Measurements from ENCODE around the gene ZFYVE16.
A peak's percentile ranks its signal among the peaks of the same experiment; 100 is the strongest.
"Not testable (repeated sequence)": the region's sequence is repeated elsewhere in the genome, so short reads cannot be mapped to it uniquely, and the experiment has no call there.

ZFYVE16 gene

GRCh38 chr5:80407735-80408483 is at the start of gene ZFYVE16:
TSS of gene ZFYVE16 (plus strand) at chr5:80408064. CDS start at chr5:80434148, 26,084 bp downstream.
- peak; percentile 94 for DNase-seq (ENCODE audit: low read depth)

GRCh38 chr5:80360914-80361444 is 46.9 kb upstream of the ZFYVE16 start:
- DNase-seq (ENCODE audit: low read depth), result no peak

DNA sequence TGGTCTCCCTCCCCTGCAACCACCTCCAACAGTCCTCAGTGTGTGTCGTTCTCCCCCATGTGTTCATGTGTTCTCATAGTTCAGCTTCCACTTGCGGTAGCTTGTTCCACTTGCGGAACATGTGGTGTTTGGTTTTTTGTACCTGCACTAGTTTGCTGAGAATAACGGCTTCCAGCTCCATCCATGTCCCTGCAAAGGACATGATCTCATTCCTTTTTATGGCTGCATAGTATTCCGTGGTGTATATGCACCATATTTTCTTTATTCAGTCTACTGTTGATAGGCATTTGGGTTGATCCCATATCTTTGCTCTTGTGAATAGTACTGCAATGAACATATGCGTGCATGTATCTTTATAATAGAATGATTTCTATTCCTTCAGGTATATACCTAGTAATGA is 43.0 kb upstream of the ZFYVE16 start:
- no peak for DNase-seq (ENCODE audit: low read depth)

- no peak for DNase-seq (ENCODE audit: low read depth)
Observed at GRCh38 chr5:80368661-80369480, 39.0 kb upstream of the ZFYVE16 start.

DNA sequence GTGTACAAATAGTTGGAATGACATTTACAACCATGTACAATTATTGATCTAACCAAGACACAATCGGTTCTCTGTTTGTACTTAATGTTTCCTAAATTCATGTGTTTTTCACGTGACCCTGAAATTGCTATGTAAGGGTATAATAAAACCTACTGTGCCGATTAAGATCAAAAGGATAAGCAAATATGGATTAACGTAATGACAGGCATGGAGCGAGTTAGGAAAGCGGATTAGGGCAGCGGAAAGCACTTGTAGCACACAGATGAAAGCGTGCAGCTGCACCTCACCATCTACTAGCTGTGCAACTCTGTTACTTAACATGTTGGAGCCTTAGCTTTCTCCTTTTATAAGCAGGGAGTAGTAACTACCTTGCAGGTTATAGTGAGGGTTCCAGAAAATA is 38.3 kb upstream of the ZFYVE16 start:
- DNase-seq (ENCODE audit: low read depth), result no peak

DNA sequence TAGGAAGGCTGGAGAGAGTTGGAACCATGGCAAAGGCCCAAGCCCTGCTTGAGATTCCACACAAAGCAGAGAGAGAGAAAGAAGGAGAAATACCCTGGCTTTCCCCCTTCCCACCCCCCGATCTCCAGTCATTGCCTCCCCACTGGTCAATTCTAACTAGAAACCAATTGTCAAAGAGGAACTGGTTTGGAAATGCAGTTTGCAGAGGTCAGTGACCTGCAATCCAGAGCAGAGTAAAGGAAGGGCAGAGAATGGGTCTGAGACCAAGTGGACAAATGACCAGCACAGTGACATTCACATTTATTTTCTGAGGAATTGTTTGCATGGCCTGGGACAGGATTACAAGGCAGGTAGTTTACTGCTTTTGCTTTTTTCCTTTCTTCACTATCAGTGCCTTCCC is 37.5 kb upstream of the ZFYVE16 start:
- no peak for DNase-seq (ENCODE audit: low read depth)

- no peak for DNase-seq (ENCODE audit: low read depth)
Observed at GRCh38 chr5:80372780-80373179, 35.1 kb upstream of the ZFYVE16 start.

- no peak for DNase-seq (ENCODE audit: low read depth)
Observed at GRCh38 chr5:80374188-80374587, 33.7 kb upstream of the ZFYVE16 start.

DNA sequence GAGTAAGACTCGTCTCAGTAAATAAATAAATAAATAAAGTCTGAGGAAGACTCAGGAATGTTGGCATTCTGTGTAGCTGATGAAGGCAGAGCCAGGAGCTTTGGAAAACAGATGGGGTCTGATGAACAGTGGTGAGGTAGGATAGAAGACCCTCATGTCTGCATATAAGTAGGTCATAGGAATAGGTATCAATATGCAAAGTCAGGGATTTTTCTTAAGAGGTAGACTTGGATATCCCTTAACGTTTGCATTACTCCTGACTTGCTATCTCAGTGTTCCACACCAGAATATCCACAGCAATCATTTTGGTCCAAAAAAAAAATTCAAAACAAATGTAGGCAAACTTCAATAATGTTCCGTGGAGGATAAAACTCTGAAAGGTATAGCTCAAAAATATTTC is 31.3 kb upstream of the ZFYVE16 start:
- DNase-seq (ENCODE audit: low read depth), result no peak

- no peak for DNase-seq (ENCODE audit: low read depth)
Observed at GRCh38 chr5:80382488-80382887, 25.4 kb upstream of the ZFYVE16 start.

- DNase-seq (ENCODE audit: low read depth), result no peak
Observed at GRCh38 chr5:80387063-80387768, 20.6 kb upstream of the ZFYVE16 start.

DNA sequence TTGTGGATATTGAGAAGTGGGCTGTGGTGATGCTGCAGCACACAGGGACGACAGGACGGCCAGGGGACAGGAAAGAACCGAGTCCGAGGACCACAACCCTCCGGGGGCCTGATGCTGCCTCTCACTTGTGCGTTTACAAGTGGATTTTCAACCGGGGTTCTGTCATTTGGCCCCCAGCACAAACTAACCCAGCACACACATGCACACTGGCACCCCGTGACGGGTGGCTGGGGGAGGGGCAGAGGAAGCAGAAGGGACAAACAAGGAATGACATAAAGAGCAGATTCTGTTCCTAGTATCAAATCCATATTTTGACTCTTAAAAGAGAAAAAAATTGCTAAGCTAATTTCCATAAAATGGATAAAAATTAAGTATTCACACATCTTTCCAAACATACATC is 18.3 kb upstream of the ZFYVE16 start:
- no peak for DNase-seq (ENCODE audit: low read depth)

GRCh38 chr5:80390413-80390812 is 17.5 kb upstream of the ZFYVE16 start:
- not testable (repeated sequence) for DNase-seq (ENCODE audit: low read depth)

DNA sequence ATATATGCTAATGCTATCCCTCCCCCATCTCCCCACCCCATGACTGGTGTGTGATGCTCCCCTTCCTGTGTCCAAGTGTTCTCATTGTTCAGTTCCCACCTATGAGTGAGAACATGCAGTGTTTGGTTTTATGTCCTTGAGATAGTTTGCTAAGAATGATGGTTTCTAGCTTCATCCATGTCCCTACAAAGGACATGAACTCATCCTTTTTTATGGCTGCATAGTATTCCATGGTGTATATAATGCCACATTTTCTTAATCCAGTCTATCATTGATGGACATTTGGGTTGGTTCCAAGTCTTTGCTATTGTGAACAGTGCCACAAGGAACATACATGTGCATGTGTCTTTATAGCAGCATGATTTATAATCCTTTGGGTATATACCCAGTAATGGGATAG is 16.6 kb upstream of the ZFYVE16 start:
- DNase-seq (ENCODE audit: low read depth), result not testable (repeated sequence)

- DNase-seq (ENCODE audit: low read depth), result no peak
Observed at GRCh38 chr5:80399526-80400239, 8.2 kb upstream of the ZFYVE16 start.

GRCh38 chr5:80400368-80400767 is 7.5 kb upstream of the ZFYVE16 start:
- DNase-seq (ENCODE audit: low read depth), result not testable (repeated sequence)

GRCh38 chr5:80403782-80404181 is 4.1 kb upstream of the ZFYVE16 start:
- DNase-seq (ENCODE audit: low read depth), result no peak

DNA sequence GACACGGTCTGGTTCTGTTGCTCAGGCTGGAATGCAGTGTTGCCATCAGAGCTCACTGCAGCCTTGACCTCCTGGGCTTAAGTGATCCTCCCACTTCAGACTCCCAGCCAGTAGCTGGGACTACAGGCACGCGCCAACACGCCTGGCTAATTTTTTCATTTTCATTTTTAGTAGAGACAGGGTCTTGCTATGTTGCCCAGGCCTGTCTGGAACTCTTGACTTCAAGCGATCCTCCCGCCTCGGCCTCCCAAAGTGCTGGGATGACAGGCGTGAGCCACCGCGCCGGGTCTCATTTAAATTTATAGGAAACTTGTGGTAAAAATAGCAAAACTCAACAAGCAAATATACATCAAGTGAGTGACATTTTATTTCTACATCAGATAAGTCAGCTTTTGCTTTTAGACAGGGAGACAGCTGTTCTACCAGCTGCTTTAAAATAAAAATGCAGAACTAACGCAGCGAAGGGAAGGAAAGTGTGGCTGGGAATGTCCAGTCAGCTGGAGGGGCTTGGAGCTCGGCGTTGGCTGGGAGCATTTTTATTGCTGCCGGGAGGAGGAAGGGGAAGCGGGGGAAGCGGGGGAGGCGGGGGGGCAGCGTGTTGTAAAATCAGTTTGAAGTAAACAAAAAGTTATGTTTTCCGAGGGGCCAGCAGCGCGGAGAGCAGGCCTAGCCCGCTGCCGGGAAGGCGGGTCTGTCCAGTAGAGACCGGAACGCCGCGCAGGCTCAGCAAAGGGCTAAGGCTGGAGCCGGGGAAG is 707 bp upstream of the ZFYVE16 start:
- no peak for DNase-seq (ENCODE audit: low read depth)

DNA sequence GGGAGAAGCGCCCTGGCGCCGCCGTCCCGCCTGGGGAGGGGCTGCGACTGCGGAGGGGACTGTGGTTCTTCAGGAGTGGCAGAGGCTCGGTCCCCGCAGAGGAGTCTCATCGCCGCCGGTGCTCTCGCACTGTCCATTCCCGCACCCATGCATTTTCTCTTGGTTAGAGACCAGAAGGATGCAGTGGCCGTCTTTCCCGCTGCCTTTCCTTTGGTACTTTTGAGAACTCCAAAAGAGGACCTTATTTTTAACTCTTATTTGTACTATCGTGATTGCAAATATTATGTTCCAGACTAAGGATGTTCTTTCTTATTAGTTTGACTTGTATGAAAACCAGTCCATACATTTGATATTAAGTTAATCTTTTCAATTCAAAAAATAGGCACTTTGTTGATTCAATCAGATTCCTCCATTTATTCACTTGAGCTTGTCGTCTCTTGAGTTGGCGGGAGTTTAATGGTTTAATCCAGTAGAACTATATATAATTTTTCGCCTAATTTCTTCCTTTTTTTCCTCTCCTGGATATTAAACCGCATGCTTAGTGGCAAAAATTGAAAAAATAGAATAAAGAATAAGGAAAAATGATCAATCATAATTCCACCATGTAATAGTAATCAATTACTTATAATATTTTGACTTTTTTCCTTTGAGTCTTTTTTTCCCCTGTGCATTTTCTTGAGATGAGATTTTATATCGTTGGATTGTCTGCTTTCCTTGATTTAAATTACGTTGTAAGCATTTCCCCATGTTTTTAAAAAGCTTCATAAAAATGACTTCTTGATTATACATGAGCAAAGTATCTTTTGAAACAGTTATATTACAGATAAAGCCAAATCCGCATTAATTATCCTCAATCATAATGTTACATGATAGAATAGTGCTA is 861 bp downstream of the ZFYVE16 start:
- DNase-seq (ENCODE audit: low read depth), result peak; percentile 14

- DNase-seq (ENCODE audit: low read depth), result no peak
Observed at GRCh38 chr5:80409367-80409966, 1.6 kb downstream of the ZFYVE16 start.

Data from activated gamma-delta T cell treated with anti-CD3 and anti-CD28 coated beads, Interleukin-2, amount 50 U/mL, for 16 hours (primary cell).